HG02885 (cell line): ENCODE measurements around the gene RPL32.
"Not testable (repeated sequence)": the region's sequence is repeated elsewhere in the genome, so short reads cannot be mapped to it uniquely, and the experiment has no call there.

ENCODE experiments used
- ATAC-seq: cut with Tn5 transposase; IDR thresholded peaks from one replicate; pipeline ENCODE4 v1.9.1; 2021; ENCODE audit warnings: mild to moderate bottlenecking; ENCODE audit not compliant: unreplicated experiment, poor library complexity

RPL32 gene

GRCh38 chr3:12810013-12810780, 31.2 kb downstream of the RPL32 start:
- ATAC-seq, result peak; percentile 99

GRCh38 chr3:12809435-12809834, 31.9 kb downstream of the RPL32 start:
- no peak for ATAC-seq

GRCh38 chr3:12809001-12809400, 32.4 kb downstream of the RPL32 start:
- ATAC-seq, result no peak

GRCh38 chr3:12808587-12808986, 32.8 kb downstream of the RPL32 start:
- ATAC-seq, result no peak

- no peak for ATAC-seq
Measured at GRCh38 chr3:12807601-12808359, 33.6 kb downstream of the RPL32 start.

- no peak for ATAC-seq
Measured at GRCh38 chr3:12807066-12807465, 34.3 kb downstream of the RPL32 start.

GRCh38 chr3:12803371-12803770, 38.0 kb downstream of the RPL32 start:
- ATAC-seq, result no peak

DNA sequence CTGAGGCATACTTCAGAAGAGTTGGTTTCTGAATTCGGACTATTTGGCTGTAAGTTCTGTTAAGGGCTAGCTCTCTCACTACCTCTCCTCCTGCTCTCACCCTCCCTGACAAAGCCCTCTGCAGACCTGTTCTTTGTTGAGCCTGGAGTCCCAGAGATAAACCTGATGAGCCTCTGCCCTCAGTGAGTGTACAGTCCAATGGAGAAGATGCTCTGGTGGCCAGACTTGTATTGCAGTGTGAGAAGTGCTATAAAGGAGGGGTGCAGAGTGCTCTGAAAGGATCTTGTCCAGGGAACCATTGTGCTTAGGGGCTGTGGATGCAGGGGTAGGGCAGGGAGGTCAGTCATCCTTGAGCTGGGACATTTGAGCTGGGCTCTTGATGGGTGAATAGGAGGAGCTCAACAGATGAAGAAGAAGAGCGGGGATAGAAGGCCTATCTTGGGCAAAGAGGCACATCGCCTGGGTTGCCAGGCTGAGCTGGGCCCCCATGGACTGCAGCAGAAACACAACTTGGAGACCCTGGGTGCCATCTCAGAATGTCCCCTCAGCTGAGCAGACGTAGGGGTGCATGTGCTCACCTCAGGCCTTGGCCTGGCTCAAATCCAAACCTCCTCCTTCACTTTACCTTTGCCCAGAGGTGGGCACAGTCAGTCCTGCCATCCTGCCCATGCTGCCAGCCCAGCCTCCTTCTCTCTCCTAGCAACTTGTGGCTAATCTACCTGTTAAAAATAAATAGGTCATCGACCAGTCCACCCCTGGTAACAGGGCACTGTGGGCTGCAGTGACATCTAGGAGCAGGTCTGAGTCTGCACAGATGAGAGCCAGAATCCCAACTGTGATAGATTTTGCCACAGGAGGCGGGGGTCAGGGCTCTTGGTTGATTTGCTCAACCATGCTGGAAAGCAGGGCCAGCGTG, 41.6 kb downstream of the RPL32 start:
- ATAC-seq, result no peak

DNA sequence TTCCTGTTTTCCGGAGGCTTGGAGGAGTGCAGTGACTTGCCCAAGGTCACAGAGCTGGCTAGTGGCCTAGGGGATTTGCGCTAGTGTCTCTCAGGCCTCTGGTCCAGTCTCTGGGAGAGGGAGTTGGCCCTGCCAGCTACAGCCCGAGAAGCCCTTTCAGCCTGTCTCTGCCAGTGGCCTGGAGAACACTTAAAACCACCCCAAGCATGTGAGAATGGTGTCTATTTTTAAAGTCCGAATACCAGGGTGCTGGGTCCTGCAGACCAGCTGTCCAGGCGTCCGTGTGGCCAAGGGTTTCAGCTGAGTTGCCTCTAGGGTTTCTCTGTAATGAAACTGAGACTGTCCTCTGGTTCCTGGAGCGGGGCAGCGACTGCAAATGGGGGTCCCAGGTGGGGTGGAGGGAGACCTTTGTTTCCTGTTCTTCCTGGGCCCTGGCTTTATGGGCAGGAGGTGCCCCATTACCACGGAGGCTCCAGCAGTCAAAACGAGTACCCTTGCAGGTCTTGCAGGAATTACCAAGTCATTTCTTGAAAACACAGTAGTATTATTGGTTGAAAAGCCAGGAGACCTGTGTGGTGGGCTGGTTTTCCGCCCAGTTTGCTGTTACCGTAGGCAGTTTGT, 42.7 kb downstream of the RPL32 start:
- ATAC-seq, result no peak

- no peak for ATAC-seq
Measured at GRCh38 chr3:12797892-12798558, 43.3 kb downstream of the RPL32 start.

- no peak for ATAC-seq
Measured at GRCh38 chr3:12797124-12797891, 44.1 kb downstream of the RPL32 start.

GRCh38 chr3:12796171-12797123, 44.9 kb downstream of the RPL32 start, which contains the start of gene CAND2:
CAND2 (plus strand) TSS chr3:12796680; CDS start chr3:12796721, 41 bp downstream.
- ATAC-seq, result no peak

DNA sequence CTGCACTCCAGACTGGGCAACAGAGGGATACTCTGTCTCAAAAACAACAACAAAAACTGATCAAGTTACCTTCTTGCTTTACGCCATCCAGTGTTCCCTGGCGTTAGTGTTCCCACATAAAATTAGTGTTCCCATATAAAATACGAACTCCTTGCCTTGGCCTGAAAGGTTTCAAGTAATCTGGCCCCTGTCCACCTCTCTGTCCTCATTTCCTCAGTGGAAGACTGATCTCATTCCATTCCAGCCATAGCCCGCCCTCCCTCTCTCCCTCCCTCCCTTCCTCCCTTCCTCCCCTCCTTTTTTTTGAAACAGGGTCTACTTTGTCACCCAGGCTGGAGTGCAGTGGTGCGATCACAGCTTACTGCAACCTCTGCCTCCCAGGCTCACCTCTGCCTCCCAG, 47.7 kb downstream of the RPL32 start:
- ATAC-seq, result no peak

DNA sequence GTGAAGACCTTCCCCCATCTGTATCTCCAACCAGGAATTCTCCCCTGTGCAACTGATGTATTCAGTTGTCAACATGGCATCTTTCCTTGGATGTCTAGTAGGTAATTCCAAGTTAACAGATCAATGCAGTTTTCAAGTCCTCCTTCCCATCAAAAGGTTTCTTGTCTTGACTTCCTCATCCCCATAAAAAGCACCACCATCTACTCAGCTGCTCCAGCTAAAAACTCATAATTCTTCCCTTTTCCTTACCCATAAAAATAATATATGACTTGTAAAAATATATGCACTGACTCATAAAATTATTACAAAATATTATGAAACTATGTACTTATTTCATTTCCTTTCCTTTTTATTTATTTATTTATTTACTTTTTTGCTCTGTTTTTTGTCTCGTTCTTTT, 49.9 kb downstream of the RPL32 start:
- ATAC-seq, result no peak

GRCh38 chr3:12787967-12788690, 53.2 kb downstream of the RPL32 start:
- ATAC-seq, result not testable (repeated sequence)

DNA sequence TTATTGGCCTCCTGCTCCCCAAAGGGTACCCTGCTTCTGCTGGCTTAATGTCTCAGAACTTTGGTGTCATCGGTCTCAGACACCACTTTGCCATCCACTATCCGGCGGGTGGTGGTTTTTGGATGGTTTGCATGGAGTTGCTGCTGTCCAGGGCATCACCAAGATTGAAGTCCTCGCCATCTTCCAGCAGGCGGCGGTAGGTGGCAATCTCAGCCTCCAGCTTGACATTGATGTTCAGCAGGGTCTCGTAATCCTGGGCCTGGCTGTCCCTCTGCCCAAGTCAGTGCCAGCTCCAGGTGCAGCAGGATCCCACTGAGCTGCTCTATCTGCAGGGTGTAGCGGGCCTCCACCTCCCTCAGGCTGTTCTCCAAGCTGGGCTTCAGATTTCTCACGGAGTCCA, 54.0 kb downstream of the RPL32 start:
- ATAC-seq, result not testable (repeated sequence)

GRCh38 chr3:12785096-12785495, 56.3 kb downstream of the RPL32 start:
- no peak for ATAC-seq
